ENCODE results near the gene CTDSPL. TPM values are rescaled to one million over a fixed set of nuclear protein-coding genes. Genes with fewer than 3 reads are reported as not detected.

The CTDSPL gene
- total RNA-seq, 1 experiment from 2014 or later, result 81.9 TPM

DNA sequence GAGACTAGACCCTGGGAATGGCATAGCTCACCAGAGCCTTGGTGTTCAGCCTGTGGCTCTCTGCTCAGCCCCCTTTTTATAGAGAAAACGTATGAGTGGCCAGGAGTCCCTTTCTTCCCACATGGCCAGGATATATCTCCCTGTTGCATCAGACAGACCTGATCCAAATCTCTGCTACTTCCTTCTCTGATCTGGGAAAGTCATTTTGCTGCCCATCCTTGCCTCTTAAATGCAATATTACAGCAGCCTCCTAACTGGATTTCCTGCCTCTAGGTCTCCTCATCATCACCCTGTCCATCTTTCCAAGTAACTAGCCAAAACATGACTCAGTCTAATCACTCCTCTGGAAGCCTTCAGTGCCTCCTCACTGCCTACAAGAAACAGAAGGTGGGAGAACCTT, 42.9 kb downstream of the CTDSPL start:
- H3K4me3 Mint-ChIP-seq (ENCODE audit: low read depth, unreplicated experiment), result no peak overlapping the region
- TF ChIP-seq, protein P1, sequence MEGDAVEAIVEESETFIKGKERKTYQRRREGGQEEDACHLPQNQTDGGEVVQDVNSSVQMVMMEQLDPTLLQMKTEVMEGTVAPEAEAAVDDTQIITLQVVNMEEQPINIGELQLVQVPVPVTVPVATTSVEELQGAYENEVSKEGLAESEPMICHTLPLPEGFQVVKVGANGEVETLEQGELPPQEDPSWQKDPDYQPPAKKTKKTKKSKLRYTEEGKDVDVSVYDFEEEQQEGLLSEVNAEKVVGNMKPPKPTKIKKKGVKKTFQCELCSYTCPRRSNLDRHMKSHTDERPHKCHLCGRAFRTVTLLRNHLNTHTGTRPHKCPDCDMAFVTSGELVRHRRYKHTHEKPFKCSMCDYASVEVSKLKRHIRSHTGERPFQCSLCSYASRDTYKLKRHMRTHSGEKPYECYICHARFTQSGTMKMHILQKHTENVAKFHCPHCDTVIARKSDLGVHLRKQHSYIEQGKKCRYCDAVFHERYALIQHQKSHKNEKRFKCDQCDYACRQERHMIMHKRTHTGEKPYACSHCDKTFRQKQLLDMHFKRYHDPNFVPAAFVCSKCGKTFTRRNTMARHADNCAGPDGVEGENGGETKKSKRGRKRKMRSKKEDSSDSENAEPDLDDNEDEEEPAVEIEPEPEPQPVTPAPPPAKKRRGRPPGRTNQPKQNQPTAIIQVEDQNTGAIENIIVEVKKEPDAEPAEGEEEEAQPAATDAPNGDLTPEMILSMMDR (IDR thresholded peaks at IDR 0.05; ENCODE audit: unreplicated experiment), result no peak
- no peaks in the 10 kb centered on the region for H3K27me3 Mint-ChIP-seq (ENCODE audit: unreplicated experiment)
- H3K4me1 Mint-ChIP-seq (ENCODE audit: low read depth, unreplicated experiment), result peaks cover 61% of the 10 kb centered on the region
- no peaks in the 10 kb centered on the region for H3K9me3 Mint-ChIP-seq (ENCODE audit: low read depth, unreplicated experiment)
- H3K36me3 Mint-ChIP-seq (ENCODE audit: insufficient read depth, unreplicated experiment), result peaks cover 11% of the 10 kb centered on the region
- CTCF ChIA-PET, result no interaction called here
- no TSS peak for BruUV-seq (replicated peaks)
- peak overlapping the region; percentile 76 for H3K27ac Mint-ChIP-seq (ENCODE audit: unreplicated experiment)
- no peak for DNase-seq
- intact Hi-C loops (cut with micrococcal nuclease; ENCODE audit: unreplicated experiment), result no loop called here

DNA sequence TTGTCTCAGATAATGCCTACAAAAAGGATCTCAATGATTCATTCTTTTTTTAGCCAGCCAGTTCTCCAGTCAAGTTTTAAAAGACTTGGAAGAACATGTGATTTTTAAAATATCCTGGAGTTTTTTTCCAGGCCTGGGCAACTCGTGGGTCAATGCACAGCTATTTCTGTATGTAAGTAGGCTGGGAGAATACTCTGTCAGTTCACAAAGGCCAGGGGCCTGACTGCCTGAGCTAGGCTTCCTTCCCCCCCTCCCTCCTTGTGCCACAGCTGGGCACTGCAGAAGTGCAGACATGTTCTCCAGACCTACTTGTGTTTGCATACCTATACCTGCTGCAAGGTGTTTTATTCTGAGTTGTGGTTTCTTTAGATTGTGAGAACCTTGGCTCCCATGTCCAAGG, 43.7 kb downstream of the CTDSPL start:
- Mint-ChIP-seq H3K27me3 (ENCODE audit: unreplicated experiment) (no peaks in the 10 kb centered on the region), H3K4me3 (ENCODE audit: low read depth, unreplicated experiment) (no peak overlapping the region), H3K36me3 (ENCODE audit: insufficient read depth, unreplicated experiment) (peaks cover 11% of the 10 kb centered on the region), H3K27ac (ENCODE audit: unreplicated experiment) (no peak overlapping the region), H3K9me3 (ENCODE audit: low read depth, unreplicated experiment) (no peaks in the 10 kb centered on the region), H3K4me1 (ENCODE audit: low read depth, unreplicated experiment) (peaks cover 61% of the 10 kb centered on the region)
- no TSS peak for BruUV-seq (replicated peaks)
- DNase-seq, result no peak
- CTCF ChIA-PET, result interaction anchor here (0.7 kb wide), 1 partner anchor 62 kb away, joined by 3 read pairs; no protein-coding TSS in a partner anchor
- intact Hi-C loops (cut with micrococcal nuclease; ENCODE audit: unreplicated experiment), result no loop called here
- TF ChIP-seq, protein P1 (IDR thresholded peaks at IDR 0.05; ENCODE audit: unreplicated experiment), result no peak

DNA sequence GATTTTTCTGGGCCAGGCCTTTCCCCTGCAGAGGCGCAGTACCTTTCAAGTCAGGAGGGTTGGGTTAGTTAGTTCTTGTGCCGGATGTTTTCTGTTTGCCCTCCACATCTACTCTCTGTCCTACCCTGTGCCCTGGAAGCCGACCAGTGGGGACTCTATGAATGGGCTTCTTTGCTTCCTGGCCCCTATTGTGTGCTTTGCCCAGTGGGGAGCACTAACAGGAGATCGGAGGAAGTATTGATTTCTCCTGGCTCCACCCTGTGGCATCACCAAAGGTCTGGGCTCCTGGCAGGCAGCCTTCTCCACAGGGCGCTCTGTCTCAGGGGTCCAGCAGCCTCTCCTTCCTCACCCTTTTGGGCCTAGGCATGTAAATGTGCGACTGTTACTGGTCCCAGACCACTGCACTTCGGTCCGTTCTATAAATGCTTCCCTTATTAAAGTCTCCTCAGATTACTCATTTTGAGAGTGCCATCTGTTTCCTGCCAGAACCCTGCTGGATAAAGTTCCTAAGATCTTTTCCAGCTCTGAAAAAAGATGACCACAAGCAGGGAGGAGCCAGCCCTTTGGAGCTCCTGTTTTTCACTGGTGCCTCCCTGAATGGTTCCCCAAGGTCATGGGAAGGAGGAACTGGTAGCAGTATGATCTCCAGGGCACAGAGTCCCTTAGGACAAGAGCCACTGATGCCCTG, 44.5 kb downstream of the CTDSPL start:
- intact Hi-C loops (cut with micrococcal nuclease; ENCODE audit: unreplicated experiment), result no loop called here
- BruUV-seq (replicated peaks), result no TSS peak
- Mint-ChIP-seq H3K4me1 (ENCODE audit: low read depth, unreplicated experiment) (peaks cover 66% of the 10 kb centered on the region), H3K4me3 (ENCODE audit: low read depth, unreplicated experiment) (peak overlapping the region; percentile 6), H3K27ac (ENCODE audit: unreplicated experiment) (peak overlapping the region; percentile 80), H3K27me3 (ENCODE audit: unreplicated experiment) (no peaks in the 10 kb centered on the region), H3K9me3 (ENCODE audit: low read depth, unreplicated experiment) (no peaks in the 10 kb centered on the region), H3K36me3 (ENCODE audit: insufficient read depth, unreplicated experiment) (peaks cover 12% of the 10 kb centered on the region)
- DNase-seq, result peak; percentile 24
- CTCF ChIA-PET, result interaction anchor here (0.6 to 0.7 kb wide), 2 partner anchors 61 to 91 kb away, joined by 3 read pairs; no protein-coding TSS in a partner anchor
- TF ChIP-seq, protein P1 (IDR thresholded peaks at IDR 0.05; ENCODE audit: unreplicated experiment), result no peak

DNA sequence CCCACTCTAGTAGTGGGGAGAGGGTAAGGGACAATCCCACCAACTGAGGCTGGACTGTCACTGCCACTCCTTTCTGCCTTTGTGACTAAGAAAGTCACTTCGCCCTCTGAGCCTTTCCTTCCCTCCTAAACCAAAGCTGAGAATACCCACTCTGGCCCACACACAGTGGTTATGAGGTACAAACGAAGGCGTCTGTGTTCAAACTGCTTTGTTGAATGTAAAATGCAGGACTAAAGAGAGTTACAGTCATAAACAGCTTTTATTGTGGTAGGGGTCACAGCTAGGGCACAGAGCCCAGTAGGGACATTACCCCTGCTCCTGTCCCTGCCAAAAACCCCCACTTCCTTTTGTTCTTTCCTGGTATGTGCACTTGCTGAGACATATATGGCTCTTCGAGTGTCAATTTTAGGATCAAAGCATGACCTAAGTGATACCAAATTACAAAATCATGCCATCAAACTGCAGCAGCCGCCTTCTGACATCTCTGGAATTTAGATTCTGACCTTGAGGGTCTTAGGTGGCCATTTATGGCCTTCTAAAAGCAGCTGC, 45.1 kb downstream of the CTDSPL start:
- CTCF ChIA-PET, result no interaction called here
- H3K9me3 Mint-ChIP-seq (ENCODE audit: low read depth, unreplicated experiment), result no peaks in the 10 kb centered on the region
- H3K36me3 Mint-ChIP-seq (ENCODE audit: insufficient read depth, unreplicated experiment), result peaks cover 17% of the 10 kb centered on the region
- no peaks in the 10 kb centered on the region for H3K27me3 Mint-ChIP-seq (ENCODE audit: unreplicated experiment)
- TF ChIP-seq, protein P1 (IDR thresholded peaks at IDR 0.05; ENCODE audit: unreplicated experiment), result no peak
- H3K27ac Mint-ChIP-seq (ENCODE audit: unreplicated experiment), result peak overlapping the region; percentile 80
- no TSS peak for BruUV-seq (replicated peaks)
- DNase-seq, result no peak
- intact Hi-C loops (cut with micrococcal nuclease; ENCODE audit: unreplicated experiment), result no loop called here
- H3K4me3 Mint-ChIP-seq (ENCODE audit: low read depth, unreplicated experiment), result peak overlapping the region; percentile 6
- peaks cover 72% of the 10 kb centered on the region for H3K4me1 Mint-ChIP-seq (ENCODE audit: low read depth, unreplicated experiment)
